GM12864 (cell line): ENCODE results near the gene CASZ1.

Experiments
- DNase-seq: peaks from one replicate; pipeline ENCODE4 v3.0.0-alpha.2; 2011; ENCODE audit warnings: low read depth
- H3K4me3 ChIP-seq: 2 replicates; pipeline ENCODE4 v1.5.1; 2011; ENCODE audit warnings: mild to moderate bottlenecking, low read depth, low read length, control low read depth
- CTCF ChIP-seq: IDR thresholded peaks from 2 replicates; pipeline ENCODE4 v1.5.1; 2011; ENCODE audit warnings: low read depth, mild to moderate bottlenecking, moderate library complexity, low read length, control low read depth, inconsistent platforms; ENCODE audit errors: missing control alignments

CASZ1 gene

GRCh38 chr1:10773851-10774614 lies 22.4 kb downstream of the CASZ1 start:
- H3K4me3 ChIP-seq, result no peak overlapping the region
- TF ChIP-seq CTCF, result no peak
- DNase-seq, result no peak

GRCh38 chr1:10773376-10773775 lies 23.1 kb downstream of the CASZ1 start:
- no peak for TF ChIP-seq CTCF
- no peak for DNase-seq
- no peak overlapping the region for H3K4me3 ChIP-seq

GRCh38 chr1:10772711-10773110 lies 23.7 kb downstream of the CASZ1 start:
- no peak for DNase-seq
- no peak overlapping the region for H3K4me3 ChIP-seq
- TF ChIP-seq CTCF, result no peak

GRCh38 chr1:10771789-10772188 lies 24.7 kb downstream of the CASZ1 start:
- H3K4me3 ChIP-seq, result no peak overlapping the region
- TF ChIP-seq CTCF, result no peak
- no peak for DNase-seq

GRCh38 chr1:10768552-10768951 lies 27.9 kb downstream of the CASZ1 start:
- no peak for TF ChIP-seq CTCF
- DNase-seq, result no peak
- no peak overlapping the region for H3K4me3 ChIP-seq

- no peak overlapping the region for H3K4me3 ChIP-seq
- TF ChIP-seq CTCF, result no peak
- DNase-seq, result no peak
These were observed 29.2 kb downstream of the CASZ1 start for GRCh38 chr1:10767282-10767681.
